ENCODE results near the gene TXN2.
"Not testable (repeated sequence)": the region's sequence is repeated elsewhere in the genome, so short reads cannot be mapped to it uniquely, and the experiment has no call there.

The TXN2 gene

DNA sequence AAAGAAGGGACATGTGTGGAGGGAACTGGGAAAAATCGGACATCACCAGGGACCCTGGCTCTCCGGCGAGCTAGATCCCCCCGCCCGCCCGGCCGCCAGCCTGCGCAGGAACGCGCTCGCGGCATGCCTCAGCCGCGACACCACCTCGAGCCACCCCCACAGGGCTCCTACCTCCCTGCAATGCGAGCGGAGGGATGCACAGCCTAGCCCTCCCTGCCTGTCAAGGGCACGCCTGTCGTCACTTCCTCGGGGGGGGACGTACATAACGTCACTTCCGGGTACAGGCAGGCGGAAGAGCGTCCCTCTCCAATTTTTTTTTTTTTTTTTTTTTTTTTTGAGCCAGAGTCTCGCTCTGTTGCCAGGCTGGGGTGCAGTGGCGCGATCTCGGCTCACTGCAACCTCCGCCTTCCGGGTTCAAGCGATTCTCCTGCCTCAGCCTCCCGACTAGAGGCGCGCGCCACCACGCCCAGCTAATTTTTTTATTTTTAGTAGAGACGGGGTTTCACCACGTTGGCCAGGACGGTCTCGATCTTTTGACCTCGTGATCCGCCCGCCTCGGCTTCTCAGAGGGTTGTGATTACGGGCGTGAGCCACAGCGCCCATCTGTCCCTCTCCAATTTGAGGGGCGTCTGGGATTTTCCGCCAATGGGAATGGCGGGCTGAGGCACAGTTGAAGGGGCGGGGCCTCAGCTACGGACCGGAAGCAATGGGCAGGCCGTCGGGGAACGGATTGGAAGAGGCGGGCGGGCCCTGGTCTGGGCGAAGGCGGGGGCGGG lies at the start of gene TXN2:
Gene TXN2 (minus strand): TSS at position 248 of the 776 bp plus-strand sequence. CDS start 803 bp downstream, outside the sequence.
- DNase-seq = peak; percentile 85

GRCh38 chr22:36528795-36529751 lies 47.6 kb upstream of the TXN2 start, which contains the start of gene EIF3D:
EIF3D (minus strand) TSS chr22:36529166; CDS start chr22:36526121, 3,045 bp downstream.
- peak; percentile 95 for DNase-seq

GRCh38 chr22:36528341-36528740 lies 46.9 kb upstream of the TXN2 start:
- no peak for DNase-seq

DNA sequence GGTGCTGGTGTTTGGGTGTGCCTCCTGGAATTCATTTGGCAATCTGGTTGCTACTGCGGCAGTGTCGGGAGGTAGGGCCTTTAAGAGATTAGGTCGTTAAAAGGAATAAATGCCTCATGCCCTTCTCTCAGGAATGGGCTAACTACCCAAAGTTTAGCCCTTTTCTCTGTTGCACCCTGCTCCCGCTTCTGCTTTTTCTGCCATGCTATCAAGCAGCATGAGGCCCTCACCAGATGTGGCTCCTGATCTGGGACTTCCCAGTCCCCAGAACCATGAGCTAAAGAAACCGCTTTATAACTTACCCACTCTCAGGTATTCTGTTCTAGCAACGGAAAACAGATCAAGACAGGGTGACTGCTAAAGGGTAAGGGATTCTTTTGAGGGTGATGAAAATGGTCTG lies 41.2 kb upstream of the TXN2 start:
- no peak for DNase-seq

DNA sequence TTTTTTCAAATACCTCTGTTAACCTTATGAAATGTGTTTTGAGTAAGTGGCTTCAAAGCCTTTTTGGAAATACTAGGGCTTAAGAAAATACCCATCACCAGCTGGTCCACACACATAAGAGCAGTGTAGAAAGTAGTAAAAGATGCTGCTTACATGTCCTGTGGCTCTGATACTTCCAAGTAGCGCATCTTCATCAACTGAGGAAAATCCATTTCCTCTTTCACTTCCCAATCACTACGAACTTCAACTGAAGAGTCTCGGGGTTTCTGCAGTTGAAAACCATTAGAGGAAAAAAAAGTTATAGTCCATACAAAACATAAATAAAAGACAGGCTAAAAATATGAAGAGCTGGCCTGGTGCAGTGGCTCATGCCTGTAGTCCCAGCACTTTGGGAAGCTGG lies 39.0 kb upstream of the TXN2 start:
- no peak for DNase-seq

DNA sequence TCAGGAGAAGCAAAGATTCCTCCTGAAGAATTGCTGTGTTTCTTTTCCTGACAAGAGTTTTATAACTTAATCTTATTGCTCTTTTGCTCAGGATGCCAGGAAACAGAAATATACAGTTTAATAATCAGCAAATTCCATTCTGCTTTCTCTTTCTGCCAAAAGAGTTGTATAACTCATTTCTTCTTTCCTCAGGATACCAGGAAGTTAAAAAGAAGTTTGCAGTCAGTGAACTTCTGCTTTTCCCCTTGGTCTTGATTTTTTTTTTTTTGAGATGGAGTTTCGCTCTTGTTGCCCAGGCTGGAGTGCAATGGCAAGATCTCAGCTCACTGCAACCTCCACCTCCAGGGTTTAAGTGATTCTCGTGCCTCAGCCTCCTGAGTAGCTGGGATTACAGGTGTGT lies 38.5 kb upstream of the TXN2 start:
- DNase-seq = not testable (repeated sequence)

DNA sequence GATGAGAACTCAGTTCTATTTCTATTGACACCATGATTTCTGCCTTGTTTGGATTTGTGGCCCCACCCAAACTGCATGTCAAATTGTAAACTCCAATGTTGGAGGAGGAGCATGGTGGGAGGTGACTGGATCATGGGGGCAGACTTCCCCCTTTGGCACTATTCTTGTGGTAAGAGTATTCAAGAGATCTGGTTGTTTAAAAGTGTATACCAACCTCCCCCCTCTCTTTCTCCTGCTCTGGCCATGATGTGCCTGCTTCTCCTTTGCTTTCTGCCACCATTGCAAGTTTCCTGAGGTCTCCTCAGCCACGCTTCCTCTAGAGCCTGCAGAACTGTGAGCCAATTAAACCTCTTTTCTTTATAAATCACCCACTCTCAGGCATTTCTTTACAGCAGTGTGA lies 33.3 kb upstream of the TXN2 start:
- no peak for DNase-seq

GRCh38 chr22:36512991-36513390 lies 31.6 kb upstream of the TXN2 start:
- no peak for DNase-seq

GRCh38 chr22:36512333-36512732 lies 30.9 kb upstream of the TXN2 start:
- no peak for DNase-seq

GRCh38 chr22:36510966-36511881 lies 29.8 kb upstream of the TXN2 start:
- no peak for DNase-seq

- no peak for DNase-seq
These were observed 28.9 kb upstream of the TXN2 start for GRCh38 chr22:36510384-36510783.

- no peak for DNase-seq
These were observed 26.1 kb upstream of the TXN2 start for GRCh38 chr22:36507518-36508010.

DNA sequence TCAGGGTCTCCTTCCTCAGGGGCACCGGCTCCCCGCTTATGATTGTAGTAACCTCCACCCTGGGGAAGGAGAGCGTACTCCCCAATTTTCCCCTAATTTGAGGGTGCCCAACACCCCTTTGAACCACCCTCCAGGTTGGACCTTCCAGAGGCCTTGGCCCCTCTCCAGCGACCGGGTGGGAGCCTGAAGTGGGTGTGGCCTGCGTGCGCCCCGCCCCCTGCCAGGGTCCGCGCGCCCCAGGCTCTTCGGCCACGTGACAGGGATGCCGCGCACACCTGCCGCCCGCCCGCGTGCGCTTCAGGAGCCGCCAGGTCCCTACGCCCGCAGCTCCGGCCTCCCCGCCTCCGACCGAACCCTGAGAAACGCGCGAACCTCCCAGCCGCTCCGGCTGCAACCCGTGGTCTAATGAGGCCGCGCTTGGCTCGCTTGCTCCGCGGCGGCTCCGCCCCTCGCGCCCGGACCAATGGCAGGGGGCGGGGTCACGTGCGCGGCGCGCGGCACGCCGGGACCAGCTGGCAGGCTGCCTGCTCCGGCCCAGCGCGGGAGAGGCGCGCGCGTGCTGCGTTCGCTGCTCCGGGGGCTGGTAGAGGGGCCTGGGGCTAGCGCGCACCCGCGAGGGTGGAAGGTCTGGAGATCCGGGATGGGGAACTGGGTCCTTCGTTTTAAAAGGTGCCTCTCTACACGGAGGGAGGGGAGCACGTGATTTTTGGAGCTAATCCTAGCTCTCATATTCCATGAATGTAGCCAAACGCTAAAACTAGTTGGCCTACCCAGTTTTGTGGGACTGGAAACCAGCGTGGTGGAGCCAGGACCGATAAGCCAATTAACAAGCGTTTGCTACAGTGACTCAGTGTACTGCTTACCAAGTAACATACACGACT lies 25.4 kb upstream of the TXN2 start, which contains the start of gene FOXRED2:
Gene FOXRED2 (minus strand): TSS at position 404 of the 881 bp plus-strand sequence. CDS start 618 bp downstream, outside the sequence.
- peak; percentile 60 for DNase-seq

- DNase-seq = no peak
These were observed 24.7 kb upstream of the TXN2 start for GRCh38 chr22:36505998-36506635.

DNA sequence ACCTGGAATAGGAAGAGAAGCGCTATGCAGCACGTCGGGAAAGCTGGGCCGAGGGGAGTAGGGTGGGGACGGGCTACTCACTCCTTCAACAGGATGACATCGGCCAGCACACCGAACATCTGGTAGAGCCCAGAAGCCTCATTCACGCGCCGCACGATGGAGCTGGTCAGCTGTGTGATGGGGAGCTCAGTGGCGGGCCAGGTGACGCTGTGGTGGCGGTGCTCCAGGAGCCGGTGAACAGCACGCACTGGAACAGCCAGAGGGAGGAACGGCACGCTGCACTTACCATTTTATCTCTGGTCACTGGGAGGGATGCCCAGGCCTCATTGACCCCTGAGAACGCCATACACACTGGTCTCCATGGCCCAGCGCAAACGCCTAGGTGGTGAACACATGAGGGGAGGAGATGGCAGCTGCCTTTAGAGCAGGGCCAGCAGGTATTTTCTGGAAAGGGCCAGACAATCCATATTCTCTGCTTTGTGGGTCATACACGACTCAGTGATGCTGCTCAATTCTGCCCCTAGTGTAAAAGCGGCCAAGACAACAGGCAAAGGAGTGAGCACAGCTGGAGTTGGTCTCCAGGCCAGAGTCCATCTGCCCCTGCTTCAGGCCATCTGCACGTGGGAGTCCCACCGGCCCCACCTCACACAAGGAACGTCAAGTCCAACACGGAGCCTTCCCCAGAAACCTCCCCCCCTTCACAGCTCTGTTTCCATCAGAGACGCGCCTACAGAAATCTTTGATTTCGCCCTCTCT lies 16.6 kb upstream of the TXN2 start:
- no peak for DNase-seq

- DNase-seq = no peak
These were observed 12.3 kb upstream of the TXN2 start for GRCh38 chr22:36493690-36494110.

- DNase-seq = no peak
These were observed 10.7 kb upstream of the TXN2 start for GRCh38 chr22:36492109-36492508.

DNA sequence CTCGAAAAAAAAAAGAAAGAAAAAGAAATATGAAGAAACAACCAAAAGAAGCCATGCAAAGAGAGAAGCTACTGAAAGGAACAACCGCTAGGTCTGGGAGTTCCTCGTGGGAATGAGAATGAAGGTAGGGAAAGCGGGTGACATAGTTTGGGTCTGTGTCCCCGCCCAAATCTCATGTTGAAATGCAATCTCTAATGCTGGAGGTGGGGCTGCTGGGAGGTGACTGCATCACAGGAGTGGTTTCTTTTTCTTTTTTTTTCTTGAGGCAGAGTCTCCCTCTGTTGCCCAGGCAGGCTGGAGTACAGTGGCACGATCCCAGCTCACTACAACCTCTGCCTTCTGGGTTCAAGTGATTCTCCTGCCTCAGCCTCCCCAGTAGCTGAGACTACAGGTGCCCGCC lies 9.7 kb upstream of the TXN2 start:
- no peak for DNase-seq

DNA sequence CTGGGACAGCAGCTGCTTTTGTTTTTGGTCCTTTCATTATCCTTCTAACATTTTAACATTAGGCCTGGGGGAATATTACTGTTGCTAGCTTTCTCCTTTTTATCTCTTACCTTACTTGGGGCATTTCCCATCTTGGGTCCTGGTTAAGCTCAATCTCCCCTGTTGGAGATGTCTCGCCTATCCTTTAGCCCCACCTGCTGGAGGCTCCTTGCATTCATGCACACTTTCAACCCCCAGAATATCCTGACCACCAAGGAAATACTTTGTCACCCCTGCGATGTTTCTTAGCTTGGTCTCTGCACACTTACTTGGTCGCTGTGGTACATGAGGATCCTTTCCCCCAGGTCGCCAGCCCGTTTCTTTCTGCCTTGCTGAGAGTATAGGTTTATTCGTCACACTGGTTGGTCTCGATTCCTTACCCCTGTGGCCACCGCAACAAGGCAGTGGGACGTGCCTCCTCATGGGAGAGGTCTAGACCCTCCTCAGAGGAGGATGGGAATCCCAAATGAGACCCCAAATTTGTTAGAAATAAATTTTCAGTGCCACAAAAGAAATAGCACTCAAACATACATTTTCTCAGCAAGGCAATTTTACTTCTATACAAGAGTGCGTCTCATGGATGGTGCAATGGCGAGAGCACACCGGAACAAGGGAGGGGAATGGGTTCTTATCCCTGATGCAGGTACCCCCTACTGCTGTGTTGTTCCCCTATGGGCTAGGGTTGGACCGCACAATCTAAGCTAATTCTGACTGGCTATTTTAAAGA lies 5.4 kb upstream of the TXN2 start:
- DNase-seq = no peak

Data from NCI-H748 treated with DMSO at 0.1 percent for 48 hours (cell line).